Ishikawa (cell line): ENCODE results near the gene INPP4B.

Source experiments
- CEBPB ChIP-seq: IDR thresholded peaks from 2 replicates; pipeline ENCODE4 v1.6.1; 2012
- CREB1 ChIP-seq: IDR thresholded peaks from 2 replicates; pipeline ENCODE4 v1.6.1; 2012; ENCODE audit warnings: low read depth
- EGR1 ChIP-seq: IDR thresholded peaks from 2 replicates; pipeline ENCODE4 v1.6.1; 2012
- EP300 ChIP-seq: IDR thresholded peaks from 2 replicates; pipeline ENCODE4 v1.6.1; 2012; ENCODE audit warnings: borderline replicate concordance
- FOXM1 ChIP-seq: IDR thresholded peaks from 2 replicates; pipeline ENCODE4 v1.6.1; 2012; ENCODE audit warnings: low read depth, borderline replicate concordance
- NFIC ChIP-seq: IDR thresholded peaks from 2 replicates; pipeline ENCODE4 v1.6.1; 2012
- RAD21 ChIP-seq: IDR thresholded peaks from 2 replicates; pipeline ENCODE4 v1.6.1; 2012; ENCODE audit warnings: low read depth
- TAF1 ChIP-seq: IDR thresholded peaks from 2 replicates; pipeline ENCODE4 v1.6.1; 2012; ENCODE audit warnings: low read depth, mild to moderate bottlenecking
- TCF12 ChIP-seq: IDR thresholded peaks from 2 replicates; pipeline ENCODE4 v1.6.1; 2012; ENCODE audit warnings: low read depth
- TEAD4 ChIP-seq: IDR thresholded peaks from 2 replicates; pipeline ENCODE4 v1.6.1; 2012
- YY1 ChIP-seq: IDR thresholded peaks from 2 replicates; pipeline ENCODE4 v1.6.1; 2012; ENCODE audit warnings: low read depth
- ZBTB7A ChIP-seq: IDR thresholded peaks from 2 replicates; pipeline ENCODE4 v1.6.1; 2012; ENCODE audit warnings: low read depth
- TF ChIP-seq, protein P1 (sequence below): IDR thresholded peaks from 2 replicates; pipeline ENCODE4 v1.6.1; 2012
- TF ChIP-seq, protein P2 (sequence below): IDR thresholded peaks from 2 replicates; pipeline ENCODE4 v1.6.1; 2012
- TF ChIP-seq, protein P3 (sequence below): IDR thresholded peaks from 2 replicates; pipeline ENCODE4 v1.6.1; 2012; ENCODE audit warnings: low read depth, mild to moderate bottlenecking

INPP4B gene

DNA sequence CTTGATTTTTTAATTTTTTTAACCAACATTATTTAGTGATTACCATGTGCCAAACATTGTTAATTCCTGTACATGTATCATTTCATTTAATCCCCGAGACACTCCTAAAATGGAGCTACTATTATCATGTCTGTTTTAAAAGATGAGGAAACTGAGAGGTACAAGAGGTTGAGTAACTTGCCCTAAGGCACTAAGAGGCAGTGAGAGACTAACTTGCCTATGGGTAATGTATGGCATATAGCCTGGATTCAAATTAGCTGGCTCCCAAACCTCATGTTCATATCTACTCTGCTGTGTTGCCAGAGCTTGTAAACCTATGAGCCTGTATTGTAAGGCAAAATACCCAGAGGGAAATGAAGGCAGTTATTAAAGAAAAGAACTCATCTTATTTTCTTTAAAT, 766.1 kb downstream of the INPP4B start:
- TF ChIP-seq CREB1 (no peak), EP300 (no peak), EGR1 (no peak), NFIC (no peak), TCF12 (no peak), TEAD4 (no peak), FOXM1 (no peak), YY1 (no peak), CEBPB (no peak), TAF1 (no peak), RAD21 (no peak), ZBTB7A (no peak)
- TF ChIP-seq, protein P1, sequence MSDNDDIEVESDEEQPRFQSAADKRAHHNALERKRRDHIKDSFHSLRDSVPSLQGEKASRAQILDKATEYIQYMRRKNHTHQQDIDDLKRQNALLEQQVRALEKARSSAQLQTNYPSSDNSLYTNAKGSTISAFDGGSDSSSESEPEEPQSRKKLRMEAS = no peak
- TF ChIP-seq, protein P2, sequence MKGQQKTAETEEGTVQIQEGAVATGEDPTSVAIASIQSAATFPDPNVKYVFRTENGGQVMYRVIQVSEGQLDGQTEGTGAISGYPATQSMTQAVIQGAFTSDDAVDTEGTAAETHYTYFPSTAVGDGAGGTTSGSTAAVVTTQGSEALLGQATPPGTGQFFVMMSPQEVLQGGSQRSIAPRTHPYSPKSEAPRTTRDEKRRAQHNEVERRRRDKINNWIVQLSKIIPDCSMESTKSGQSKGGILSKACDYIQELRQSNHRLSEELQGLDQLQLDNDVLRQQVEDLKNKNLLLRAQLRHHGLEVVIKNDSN = no peak
- TF ChIP-seq, protein P3, sequence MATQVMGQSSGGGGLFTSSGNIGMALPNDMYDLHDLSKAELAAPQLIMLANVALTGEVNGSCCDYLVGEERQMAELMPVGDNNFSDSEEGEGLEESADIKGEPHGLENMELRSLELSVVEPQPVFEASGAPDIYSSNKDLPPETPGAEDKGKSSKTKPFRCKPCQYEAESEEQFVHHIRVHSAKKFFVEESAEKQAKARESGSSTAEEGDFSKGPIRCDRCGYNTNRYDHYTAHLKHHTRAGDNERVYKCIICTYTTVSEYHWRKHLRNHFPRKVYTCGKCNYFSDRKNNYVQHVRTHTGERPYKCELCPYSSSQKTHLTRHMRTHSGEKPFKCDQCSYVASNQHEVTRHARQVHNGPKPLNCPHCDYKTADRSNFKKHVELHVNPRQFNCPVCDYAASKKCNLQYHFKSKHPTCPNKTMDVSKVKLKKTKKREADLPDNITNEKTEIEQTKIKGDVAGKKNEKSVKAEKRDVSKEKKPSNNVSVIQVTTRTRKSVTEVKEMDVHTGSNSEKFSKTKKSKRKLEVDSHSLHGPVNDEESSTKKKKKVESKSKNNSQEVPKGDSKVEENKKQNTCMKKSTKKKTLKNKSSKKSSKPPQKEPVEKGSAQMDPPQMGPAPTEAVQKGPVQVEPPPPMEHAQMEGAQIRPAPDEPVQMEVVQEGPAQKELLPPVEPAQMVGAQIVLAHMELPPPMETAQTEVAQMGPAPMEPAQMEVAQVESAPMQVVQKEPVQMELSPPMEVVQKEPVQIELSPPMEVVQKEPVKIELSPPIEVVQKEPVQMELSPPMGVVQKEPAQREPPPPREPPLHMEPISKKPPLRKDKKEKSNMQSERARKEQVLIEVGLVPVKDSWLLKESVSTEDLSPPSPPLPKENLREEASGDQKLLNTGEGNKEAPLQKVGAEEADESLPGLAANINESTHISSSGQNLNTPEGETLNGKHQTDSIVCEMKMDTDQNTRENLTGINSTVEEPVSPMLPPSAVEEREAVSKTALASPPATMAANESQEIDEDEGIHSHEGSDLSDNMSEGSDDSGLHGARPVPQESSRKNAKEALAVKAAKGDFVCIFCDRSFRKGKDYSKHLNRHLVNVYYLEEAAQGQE = no peak

DNA sequence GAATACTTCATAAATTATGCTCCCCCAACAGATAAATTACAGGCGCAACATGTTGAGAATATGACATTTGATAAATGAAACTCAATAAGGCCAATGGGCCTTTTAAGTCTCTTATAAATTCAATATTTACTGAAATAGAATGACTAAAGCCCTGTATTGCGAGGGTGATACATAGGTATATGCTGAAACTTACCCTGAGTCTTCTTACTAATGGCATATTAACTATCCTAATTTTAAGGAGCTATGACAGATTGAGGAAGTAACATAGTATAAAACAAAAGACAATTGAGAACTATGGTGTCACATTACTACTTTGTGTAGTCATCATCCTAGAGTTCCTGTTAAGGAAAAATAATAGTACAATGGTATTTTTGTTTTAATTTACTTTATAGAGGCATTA, 769.1 kb downstream of the INPP4B start:
- TF ChIP-seq, protein P3 = no peak
- TF ChIP-seq TEAD4 (no peak), EGR1 (no peak), FOXM1 (no peak)

DNA sequence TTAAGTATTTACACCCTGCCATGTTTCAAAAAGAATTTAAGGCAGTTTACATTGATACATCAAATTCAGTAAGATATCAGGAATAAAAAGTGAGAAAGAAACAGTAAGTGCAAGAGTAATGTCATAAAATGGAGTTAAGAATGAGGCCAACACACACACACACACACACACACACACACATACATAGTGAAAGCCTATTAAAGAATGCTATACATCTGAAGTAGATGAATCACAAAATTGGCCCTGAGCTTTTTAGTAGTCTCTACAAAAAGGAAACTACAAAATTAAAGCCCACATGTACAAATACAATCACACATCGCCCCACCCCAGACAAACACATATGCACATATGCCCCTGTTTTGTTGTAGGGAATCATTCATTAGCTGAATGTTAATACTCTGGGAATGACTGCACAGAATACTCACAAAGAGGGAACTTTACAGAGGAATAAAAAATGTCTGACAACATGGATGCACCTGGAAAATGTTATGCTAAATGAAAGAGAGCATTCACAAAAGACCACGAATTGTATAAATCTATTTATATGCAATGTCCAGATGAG, 780.9 kb downstream of the INPP4B start:
- TF ChIP-seq EP300 = no peak
- no peak for TF ChIP-seq TCF12
- TF ChIP-seq RAD21 = no peak
- no peak for TF ChIP-seq FOXM1
- TF ChIP-seq, protein P2 = no peak
- TF ChIP-seq CEBPB = no peak
- no peak for TF ChIP-seq ZBTB7A
- no peak for TF ChIP-seq EGR1
- TF ChIP-seq TEAD4 = no peak
- TF ChIP-seq, protein P1 = no peak
- TF ChIP-seq TAF1 = no peak
- TF ChIP-seq NFIC = no peak
- TF ChIP-seq, protein P3 = no peak
- TF ChIP-seq CREB1 = no peak
- TF ChIP-seq YY1 = no peak

DNA sequence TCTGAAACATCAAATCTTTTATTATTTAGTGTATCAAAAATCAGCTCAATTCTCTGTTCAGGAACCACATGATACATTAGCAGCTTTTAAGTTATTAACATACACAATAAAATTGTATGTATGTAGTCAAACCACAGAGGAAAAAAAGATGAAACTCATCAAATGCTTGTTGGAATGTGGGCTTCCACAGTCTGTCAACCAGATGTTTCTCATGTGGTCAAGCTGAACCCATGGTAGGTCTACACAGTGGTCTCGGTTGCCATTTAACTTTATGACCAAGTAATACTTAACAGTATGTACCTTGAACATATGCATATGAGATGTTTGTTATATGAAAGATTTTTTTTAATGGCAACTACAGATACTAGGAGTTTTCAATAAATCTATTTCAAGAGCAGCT, 781.9 kb downstream of the INPP4B start:
- TF ChIP-seq EGR1 (no peak), CREB1 (no peak), EP300 (no peak), CEBPB (no peak)

DNA sequence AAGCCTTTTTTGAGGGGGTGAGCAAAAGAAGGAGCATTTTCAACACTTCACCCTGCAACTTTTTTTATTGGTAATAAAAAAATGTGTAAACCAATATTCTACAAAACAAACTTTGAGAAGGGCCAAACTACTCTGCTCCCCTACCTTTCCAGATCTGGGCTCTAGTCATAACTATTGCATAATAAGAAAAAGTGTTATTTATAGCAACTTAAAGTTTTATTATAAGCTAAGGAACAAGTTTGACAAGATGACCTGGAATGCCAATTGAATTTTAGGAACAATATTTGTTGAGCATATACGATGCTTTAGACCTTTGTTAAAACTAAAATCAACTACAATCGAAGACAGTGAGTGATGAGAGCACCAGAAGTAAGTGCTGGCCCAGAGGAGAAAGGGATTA, 800.1 kb downstream of the INPP4B start:
- TF ChIP-seq, protein P2 = no peak
- TF ChIP-seq EP300 = no peak
- TF ChIP-seq TAF1 = no peak
- no peak for TF ChIP-seq CEBPB
- no peak for TF ChIP-seq NFIC
- TF ChIP-seq TEAD4 = no peak
- TF ChIP-seq RAD21 = no peak
- TF ChIP-seq TCF12 = no peak
- TF ChIP-seq EGR1 = no peak
- TF ChIP-seq ZBTB7A = no peak
